GM12873 (cell line): Measurements from ENCODE around the gene HIPK2.

Experiments used
- TF ChIP-seq, protein P1 (sequence below): IDR thresholded peaks from 2 replicates; pipeline ENCODE4 v1.5.1; 2012; ENCODE audit warnings: low read depth, mild to moderate bottlenecking, moderate library complexity, low read length, control low read depth; ENCODE audit not compliant: insufficient read depth; ENCODE audit errors: missing control alignments

The HIPK2 gene

DNA sequence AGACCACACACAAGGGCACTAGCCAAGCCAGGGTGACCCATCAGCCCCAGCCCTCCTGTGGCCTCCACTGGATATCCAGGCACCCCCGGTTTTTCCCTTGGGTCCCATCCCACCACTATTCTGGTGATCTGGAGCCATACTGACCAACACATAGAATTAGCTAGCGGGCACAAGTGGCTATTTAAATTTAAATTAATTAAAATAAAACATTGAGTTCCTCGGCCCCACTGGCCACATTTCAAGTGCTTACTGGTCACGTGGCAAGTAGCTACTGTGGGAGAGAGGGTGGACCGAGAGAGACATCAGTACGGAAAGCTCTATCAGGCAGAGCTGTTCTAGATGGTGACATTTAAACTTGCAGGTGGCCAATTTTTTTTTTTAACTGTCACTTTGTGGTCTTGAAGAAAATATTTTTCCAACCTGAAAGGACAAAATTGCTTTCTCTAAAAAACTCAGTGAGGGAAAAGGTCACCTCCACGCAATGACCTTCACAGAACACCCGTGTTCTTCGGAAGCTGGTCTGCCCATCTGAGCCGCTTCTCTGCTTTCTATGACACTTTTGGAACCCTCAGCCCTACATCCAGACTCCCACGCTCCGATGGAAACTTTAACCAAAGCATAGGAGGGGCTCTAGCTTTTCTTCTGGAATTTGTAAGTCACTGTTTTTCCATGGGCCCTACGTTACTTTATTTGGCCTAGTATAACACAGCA is 30.0 kb downstream of the HIPK2 start:
- TF ChIP-seq, protein P1, sequence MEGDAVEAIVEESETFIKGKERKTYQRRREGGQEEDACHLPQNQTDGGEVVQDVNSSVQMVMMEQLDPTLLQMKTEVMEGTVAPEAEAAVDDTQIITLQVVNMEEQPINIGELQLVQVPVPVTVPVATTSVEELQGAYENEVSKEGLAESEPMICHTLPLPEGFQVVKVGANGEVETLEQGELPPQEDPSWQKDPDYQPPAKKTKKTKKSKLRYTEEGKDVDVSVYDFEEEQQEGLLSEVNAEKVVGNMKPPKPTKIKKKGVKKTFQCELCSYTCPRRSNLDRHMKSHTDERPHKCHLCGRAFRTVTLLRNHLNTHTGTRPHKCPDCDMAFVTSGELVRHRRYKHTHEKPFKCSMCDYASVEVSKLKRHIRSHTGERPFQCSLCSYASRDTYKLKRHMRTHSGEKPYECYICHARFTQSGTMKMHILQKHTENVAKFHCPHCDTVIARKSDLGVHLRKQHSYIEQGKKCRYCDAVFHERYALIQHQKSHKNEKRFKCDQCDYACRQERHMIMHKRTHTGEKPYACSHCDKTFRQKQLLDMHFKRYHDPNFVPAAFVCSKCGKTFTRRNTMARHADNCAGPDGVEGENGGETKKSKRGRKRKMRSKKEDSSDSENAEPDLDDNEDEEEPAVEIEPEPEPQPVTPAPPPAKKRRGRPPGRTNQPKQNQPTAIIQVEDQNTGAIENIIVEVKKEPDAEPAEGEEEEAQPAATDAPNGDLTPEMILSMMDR = no peak

DNA sequence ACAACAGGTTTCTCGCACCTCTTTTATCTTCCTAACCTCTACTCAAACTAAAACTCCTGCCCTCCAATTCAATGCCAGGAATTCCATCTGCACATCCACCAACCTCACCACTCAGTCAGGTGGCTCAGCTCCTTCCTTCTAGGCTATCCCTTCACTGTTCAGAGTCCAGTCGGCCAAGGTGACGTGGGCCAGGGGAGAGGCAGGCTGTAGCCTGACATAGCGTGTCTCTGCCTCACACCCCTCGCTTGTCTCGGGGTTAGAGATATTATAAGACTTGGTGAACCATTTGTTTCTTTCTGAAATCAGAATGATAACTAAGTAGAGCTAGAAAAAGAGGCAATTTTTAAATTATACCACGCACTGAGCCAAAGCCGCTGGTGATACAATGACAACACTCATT is 31.1 kb downstream of the HIPK2 start:
- TF ChIP-seq, protein P1 = no peak

DNA sequence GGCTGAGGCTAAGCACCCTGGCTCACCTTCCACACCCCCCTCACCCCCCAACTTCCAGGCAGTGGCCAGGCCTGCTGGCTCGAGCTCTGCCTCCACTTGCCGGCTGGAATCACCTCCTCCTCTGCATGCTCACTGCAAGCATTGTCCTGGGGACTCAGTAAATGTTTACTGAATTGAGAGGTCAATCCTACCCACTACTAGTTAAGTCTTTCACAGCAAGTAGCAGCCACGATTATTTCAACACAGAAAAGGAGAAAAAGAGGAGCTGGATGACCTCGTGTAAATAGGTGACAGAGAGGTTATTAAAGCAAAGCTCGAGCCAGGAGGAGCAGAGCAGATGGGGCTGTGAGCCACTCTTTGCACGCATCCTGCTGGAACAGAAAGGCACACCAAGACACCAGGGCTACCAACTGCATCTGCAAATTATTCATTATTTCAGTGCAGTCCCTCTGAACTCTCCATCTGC is 32.1 kb downstream of the HIPK2 start:
- TF ChIP-seq, protein P1 = no peak

DNA sequence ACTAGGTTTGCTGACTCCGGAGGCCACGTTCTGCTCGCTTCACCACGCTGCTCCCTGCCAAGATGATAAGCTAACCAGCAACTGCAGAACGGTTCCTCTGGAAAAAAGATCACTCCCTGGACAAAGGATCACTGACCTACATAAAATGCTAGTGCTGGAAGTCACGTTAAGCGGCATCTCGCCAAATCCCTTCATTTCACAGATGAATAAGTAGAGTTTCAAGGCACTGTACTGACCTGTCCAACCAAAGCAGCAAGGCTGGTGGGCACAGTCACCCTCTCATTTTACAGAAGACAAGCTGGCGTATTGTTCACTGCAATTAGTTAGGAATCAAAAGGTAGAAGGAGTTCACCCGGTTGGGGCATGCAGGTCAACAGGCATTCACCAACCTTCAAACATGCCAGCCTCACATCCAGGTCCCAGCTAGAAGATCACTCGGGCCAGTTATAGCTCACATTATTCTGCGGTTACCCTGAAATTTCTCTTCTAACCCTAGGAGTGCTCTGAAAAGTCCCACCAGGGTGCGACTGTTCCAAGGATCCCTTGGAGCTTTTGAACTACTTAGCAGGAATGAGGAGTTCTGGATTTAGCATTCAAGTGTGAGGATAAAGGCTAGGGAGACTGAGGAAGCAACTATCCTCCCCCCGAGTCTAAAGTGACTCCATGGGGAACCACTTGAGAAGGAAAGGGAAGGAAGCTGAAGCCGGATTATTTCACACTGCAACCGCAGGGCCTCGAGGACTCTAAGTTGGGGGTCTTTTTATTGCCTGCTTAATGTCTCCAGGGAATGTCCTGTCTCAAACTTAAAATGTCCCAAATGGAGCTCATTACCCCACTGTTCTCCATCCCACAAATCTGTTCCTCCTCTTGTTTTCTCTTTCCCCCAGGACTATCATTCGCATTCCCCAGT is 32.8 kb downstream of the HIPK2 start:
- TF ChIP-seq, protein P1 = no peak

DNA sequence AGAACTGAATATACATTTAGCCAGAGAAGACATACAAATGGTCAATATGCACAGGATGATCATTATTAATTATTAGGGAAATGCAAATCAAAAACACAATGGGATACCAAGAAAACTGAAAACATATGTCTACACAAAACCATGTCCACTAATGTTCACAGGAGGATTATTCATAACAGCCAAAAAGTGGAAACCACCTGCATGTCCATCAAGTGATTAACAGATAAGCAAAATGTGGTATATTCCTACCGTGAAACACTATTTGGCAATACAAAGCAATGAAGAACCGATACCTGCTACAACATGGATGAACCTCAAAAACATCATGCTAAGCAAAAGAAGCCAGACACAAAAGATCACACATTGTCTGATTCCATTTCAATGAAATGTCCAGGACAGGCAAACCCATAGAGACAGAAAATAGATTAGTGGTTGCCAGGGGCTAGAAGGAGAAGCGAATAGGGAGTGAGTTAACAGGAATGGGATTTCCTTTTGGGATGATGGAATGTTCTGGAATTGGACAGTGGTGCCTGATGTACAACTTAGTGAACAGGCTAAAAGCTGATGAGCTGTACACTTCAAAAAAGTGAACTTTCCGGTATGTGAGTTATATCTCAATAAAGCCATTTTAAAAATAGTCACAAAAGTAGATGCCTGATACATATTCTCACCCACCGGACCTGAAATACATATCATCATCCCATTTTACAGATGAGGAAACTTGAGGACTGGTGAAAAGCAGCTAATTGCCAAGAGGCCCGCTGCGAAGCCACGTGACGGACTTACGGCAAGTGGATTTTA is 33.6 kb downstream of the HIPK2 start:
- TF ChIP-seq, protein P1 = no peak

DNA sequence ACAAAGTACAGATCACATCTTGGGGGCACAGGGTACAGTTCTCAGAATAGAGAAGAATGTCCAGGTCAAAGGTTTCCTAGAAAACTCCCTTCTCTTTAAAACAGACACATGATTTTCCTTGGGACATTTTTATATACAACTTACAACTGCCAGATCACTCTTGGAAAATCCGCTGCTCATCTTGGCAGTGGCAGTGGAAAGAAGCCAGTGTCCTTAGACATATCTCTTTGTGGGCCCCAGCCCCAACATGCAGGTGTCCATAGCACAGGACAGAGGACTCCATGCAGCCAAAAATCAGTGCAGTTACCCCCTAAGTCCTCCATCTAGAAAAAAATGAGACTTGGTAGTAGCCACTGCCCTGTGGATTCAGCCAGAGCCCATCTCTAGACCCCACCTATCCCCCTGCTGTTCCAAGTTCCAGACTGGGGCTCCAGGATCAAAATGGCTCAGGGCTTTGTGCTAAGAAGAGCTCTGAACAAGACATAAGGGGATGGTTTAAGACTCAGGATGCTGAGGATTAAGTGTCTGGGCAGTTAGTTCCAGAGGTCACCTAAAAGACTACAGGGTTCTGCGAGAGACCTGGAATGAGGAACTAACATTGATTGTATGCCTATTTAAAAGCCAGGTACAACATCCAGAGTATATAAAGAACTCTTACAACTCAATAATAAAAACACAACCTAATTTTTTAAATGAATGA is 34.4 kb downstream of the HIPK2 start:
- TF ChIP-seq, protein P1 = no peak
